Naive thymus-derived CD8-positive, alpha-beta T cell (primary cell): ENCODE data around the gene RRP8. TPM values are rescaled to one million over a fixed set of nuclear protein-coding genes. Genes with fewer than 3 reads are reported as not detected.

Experiments used
- ATAC-seq, 2 donors: fragments of 150-1000 bp; cut with Tn5 transposase in 1 of 2; sonication (Bioruptor Pico), chemical (Tn5 transposase) in 1 of 2; 1 replicate in 1 of 2; 2 replicates in 1 of 2; pipeline ENCODE4 v1.10.0; 2021; ENCODE audit warnings: mild to moderate bottlenecking in 2 of 2, moderate library complexity in 2 of 2
- POLR2A ChIA-PET: fragments of 350-600 bp; sonication (Branson Sonifier 250); formaldehyde crosslinking; loops from one replicate; lab custom pipeline; 2021; ENCODE audit warnings: antibody characterized with exemption; lab: Charles Lee
- DNase-seq, 10 donors: peaks; one replicate each; pipeline versions ENCODE4 v3.0.0 to v3.0.0-alpha.2; 2020 to 2022
- H3K27ac Mint-ChIP-seq, 10 donors: one replicate each; pipeline ENCODE4 v1.8.0; 2020 to 2022; ENCODE audit warnings: mild to moderate bottlenecking in 10 of 10, mixed read lengths in 10 of 10, moderate library complexity in 4 of 10, inconsistent platforms in 1 of 10
- H3K27me3 Mint-ChIP-seq, 5 donors: one replicate each; pipeline ENCODE4 v1.8.0; 2021 to 2022; ENCODE audit warnings: mixed read lengths in 5 of 5
- H3K36me3 Mint-ChIP-seq, 3 donors: one replicate each; pipeline ENCODE4 v1.8.0; 2020 to 2022; ENCODE audit warnings: mixed read lengths in 3 of 3, mild to moderate bottlenecking in 2 of 3, inconsistent platforms in 1 of 3
- H3K4me1 Mint-ChIP-seq, 4 donors: one replicate each; pipeline ENCODE4 v1.8.0; 2021 to 2022; ENCODE audit warnings: mixed read lengths in 4 of 4
- H3K4me3 Mint-ChIP-seq, 10 donors: one replicate each; pipeline ENCODE4 v1.8.0; 2020 to 2022; ENCODE audit warnings: mild to moderate bottlenecking in 10 of 10, mixed read lengths in 10 of 10, moderate library complexity in 6 of 10, inconsistent platforms in 1 of 10
- H3K9me3 Mint-ChIP-seq, 9 donors: one replicate each; pipeline ENCODE4 v1.8.0; 2020 to 2022; ENCODE audit warnings: mixed read lengths in 9 of 9, mild to moderate bottlenecking in 3 of 9, inconsistent platforms in 1 of 9, moderate library complexity in 1 of 9
- polyA plus RNA-seq, 3 donors: library from polyadenylated mRNA; unstranded; fragments of 300-500 nt; fragmentation: Illumina TruSeq; gene quantifications; one replicate each; pipeline ENCODE4 v1.2.3, GENCODE V29; 2021
- total RNA-seq, 8 experiments: library from RNA in 2 of 8; stranded (reverse) in 2 of 8; gene quantifications; one replicate each; pipeline ENCODE4 v1.2.3 and lab custom pipeline; 2021 to 2026

The RRP8 gene
- total and polyA plus RNA-seq, 5 experiments from 2014 or later: 17.8 to 35.7 (median 25.9) TPM

DNA sequence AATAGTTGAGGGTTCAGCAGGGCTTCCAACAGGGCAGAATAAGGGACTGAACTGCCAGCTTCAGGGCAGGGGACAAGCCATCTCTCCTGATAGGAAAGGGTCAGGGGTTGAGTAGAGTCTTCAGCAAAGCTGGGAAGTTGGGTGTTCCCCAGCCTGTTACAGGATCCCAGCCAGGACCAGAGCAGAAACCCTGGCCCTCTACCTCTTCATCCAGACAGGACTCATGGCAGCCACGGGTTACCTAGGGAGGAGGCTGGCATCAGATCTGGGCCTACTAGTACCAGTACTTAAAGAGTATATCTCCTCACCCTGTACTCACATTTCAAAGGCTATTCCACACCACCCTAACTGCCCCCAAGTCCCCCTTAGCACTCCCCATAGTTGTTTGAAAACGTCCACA, 11.0 kb upstream of the RRP8 start:
- H3K27ac Mint-ChIP-seq: peak overlapping the region in 3 of 10 donors; percentile 21 to 69 (median 65)
- POLR2A ChIA-PET: interaction anchor here (0.7 to 1.7 kb wide), 2 partner anchors 53 to 69 kb away, joined by 4 to 6 read pairs; partner anchors contain the start of gene MRPL17
- ATAC-seq: no peak
- H3K9me3 Mint-ChIP-seq: no peaks in the 10 kb centered on the region
- H3K27me3 Mint-ChIP-seq: no peaks in the 10 kb centered on the region
- peak overlapping the region in 1 of 10 donors; percentile 12 for H3K4me3 Mint-ChIP-seq
- DNase-seq: no peak
- H3K4me1 Mint-ChIP-seq: peaks cover 22 to 33% (median 28%) of the 10 kb centered on the region in 4 donors
- H3K36me3 Mint-ChIP-seq: peaks cover 6 to 38% (median 10%) of the 10 kb centered on the region in 3 donors

DNA sequence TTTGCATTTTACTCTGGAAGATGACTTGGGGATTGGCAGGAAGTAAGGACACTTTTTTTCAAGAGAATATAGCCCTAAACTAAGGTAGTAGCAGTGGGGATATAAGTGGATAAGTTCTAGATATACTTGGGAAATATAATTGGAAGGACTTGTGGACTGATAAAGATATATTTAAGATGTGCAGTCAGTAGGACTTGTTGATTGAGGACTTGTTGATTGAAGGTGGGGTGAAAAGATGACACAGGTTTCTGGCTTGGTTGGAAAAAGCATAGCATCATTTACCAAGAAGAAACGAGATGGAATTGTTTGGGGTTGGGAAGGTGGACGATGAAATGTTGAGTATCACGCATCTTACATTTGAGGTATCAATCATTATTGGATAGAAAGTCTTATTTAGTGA, 10.1 kb upstream of the RRP8 start:
- Mint-ChIP-seq H3K4me1 (peaks cover 25 to 42% (median 28%) of the 10 kb centered on the region in 4 donors), H3K9me3 (no peaks in the 10 kb centered on the region), H3K27ac (no peak overlapping the region), H3K36me3 (peaks cover 6 to 46% (median 14%) of the 10 kb centered on the region in 3 donors), H3K27me3 (no peaks in the 10 kb centered on the region), H3K4me3 (no peak overlapping the region)
- no peak for DNase-seq
- ATAC-seq: no peak
- POLR2A ChIA-PET: interaction anchor here (0.6 to 3.3 kb wide), 13 partner anchors 9 to 208 kb away, joined by 3 to 62 read pairs (median 12); partner anchors contain the start of genes ILK, MRPL17 and RRP8

DNA sequence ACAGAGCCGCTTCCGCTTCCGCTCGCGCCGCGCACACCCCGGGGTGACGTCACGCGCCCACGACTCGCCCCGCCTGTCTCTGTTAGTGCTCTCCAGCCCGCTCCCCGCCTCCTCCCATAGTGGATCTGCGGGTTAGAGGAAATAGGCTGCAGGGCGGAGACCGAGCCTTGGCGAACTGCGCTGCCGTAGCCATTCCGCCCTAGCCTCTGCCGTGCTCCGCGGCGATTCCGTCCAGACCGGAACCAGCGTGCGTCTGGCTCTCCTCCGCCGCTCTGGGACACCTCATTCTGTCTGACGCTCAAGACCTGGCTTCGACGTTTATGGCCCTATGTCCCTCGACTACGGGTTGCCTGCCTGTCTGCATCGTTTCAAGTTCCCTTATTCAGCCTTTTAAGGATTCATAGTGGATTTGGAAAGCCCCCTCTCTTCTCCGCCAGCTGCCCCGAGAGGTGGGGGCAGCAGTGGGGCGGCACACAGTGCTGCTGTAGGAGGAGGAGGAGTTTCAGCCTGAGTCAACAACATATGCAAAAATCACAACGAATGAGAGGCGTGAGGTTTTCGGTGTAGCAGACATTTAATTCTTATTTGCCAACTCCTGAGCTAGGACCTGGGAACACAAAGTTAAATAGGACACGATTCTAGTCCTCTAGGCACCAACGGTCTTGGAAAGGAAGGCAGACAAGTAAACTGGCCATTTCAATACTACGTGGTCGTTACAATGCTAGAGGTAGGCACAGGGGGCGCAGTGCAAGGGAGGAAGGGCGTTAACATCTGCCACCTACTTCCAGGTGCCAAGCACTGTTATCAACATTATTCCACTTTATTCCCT, 9.0 kb upstream of the RRP8 start, which contains the start of gene TAF10:
Gene TAF10 (minus strand): TSS at position 4 of the 829 bp plus-strand sequence. CDS start 27 bp downstream, outside the sequence.
- Mint-ChIP-seq H3K4me1 (peaks cover 27 to 53% (median 30%) of the 10 kb centered on the region in 4 donors), H3K4me3 (peak within 1 kb of the TSS in 9 of 10 donors; percentile 81 to 95 (median 89)), H3K36me3 (peaks cover 6 to 53% (median 15%) of the 10 kb centered on the region in 3 donors), H3K27me3 (no peaks in the 10 kb centered on the region), H3K9me3 (no peaks in the 10 kb centered on the region), H3K27ac (peak within 1 kb of the TSS in 8 of 10 donors; percentile 90 to 98 (median 96))
- POLR2A ChIA-PET: interaction anchor here (0.5 to 3.3 kb wide), 39 partner anchors 9 to 923 kb away, joined by 3 to 62 read pairs (median 7); partner anchors contain the start of genes ARFIP2, DCHS1, ILK and MRPL17
- peak; percentile 90 to 97 (median 94) for DNase-seq
- ATAC-seq: peak; percentile 90 to 92

DNA sequence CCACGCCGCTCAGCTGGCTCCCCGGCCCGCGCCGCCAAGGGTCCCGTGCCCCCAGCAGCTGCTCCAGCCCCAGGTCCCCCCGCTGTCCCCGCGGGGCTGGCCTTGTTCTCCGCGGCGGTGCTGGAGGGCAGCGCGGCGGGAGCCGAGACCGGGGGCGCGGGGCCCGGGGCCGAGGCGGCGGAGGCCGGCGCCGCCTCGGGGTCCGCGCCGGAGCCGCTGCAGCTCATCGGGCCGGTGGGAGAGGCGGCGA, 8.5 kb upstream of the RRP8 start:
- ATAC-seq (peak in 1 of 2 donors; percentile 27), DNase-seq (no peak)
- Mint-ChIP-seq H3K27ac (peak overlapping the region in 7 of 10 donors; percentile 92 to 98 (median 96)), H3K27me3 (no peaks in the 10 kb centered on the region), H3K4me3 (peak overlapping the region in 9 of 10 donors; percentile 81 to 95 (median 89)), H3K9me3 (no peaks in the 10 kb centered on the region), H3K4me1 (peaks cover 29 to 56% (median 31%) of the 10 kb centered on the region in 4 donors), H3K36me3 (peaks cover 6 to 56% (median 17%) of the 10 kb centered on the region in 3 donors)
- POLR2A ChIA-PET: interaction anchor here (0.5 to 3.3 kb wide), 35 partner anchors 8 to 922 kb away, joined by 3 to 62 read pairs (median 7); partner anchors contain the start of genes ARFIP2, DCHS1, ILK and MRPL17

DNA sequence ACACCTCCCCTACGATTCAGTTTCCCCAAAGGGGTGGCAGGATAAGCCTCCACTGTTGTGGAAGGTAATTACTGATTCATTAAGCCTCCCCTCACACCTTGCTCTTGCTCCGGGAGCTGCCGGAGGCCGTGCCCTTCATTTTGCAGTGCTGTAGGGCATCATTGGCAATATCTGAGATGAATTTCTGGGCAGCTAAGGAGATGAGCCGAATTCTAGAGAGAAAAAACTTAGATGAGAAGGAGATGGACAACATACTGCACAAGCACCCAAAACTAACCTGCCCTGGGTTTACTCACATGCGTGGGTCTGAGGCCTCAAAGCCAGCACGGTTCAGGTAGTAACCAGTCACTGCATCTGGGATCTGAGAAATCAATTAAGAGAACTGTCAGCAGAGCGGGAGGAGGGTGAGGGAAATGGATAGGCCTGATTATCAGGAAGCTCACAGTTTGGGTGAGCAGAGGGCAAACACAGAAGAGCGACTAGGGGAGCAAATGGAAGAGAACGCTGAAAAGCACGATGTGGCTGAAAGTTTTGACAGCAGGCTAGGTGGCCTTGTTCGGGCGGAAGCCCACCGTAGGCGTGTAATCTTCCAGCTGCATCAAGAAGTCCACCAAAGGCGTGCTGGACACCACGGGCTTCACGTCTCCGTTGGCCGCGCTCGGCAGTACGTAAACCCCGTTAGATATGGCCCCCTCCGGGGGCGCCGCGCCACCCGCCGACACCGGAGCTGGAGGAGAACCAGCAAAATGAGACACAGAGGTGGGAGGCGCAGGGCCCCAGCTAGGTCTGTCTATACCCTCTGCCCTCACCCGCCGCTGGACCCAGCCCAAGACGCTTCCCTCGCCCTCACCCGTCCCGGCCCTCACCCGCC, 7.9 kb upstream of the RRP8 start:
- H3K27me3 Mint-ChIP-seq: no peaks in the 10 kb centered on the region
- DNase-seq: peak in 2 of 10 donors; percentile 15 to 39
- H3K27ac Mint-ChIP-seq: peak overlapping the region in 8 of 10 donors; percentile 90 to 98 (median 96)
- no peaks in the 10 kb centered on the region for H3K9me3 Mint-ChIP-seq
- ATAC-seq: peak in 1 of 2 donors; percentile 17
- H3K4me1 Mint-ChIP-seq: peaks cover 27 to 56% (median 30%) of the 10 kb centered on the region in 4 donors
- peaks cover 6 to 52% (median 13%) of the 10 kb centered on the region in 3 donors for H3K36me3 Mint-ChIP-seq
- peak overlapping the region in 9 of 10 donors; percentile 81 to 95 (median 89) for H3K4me3 Mint-ChIP-seq
- POLR2A ChIA-PET: interaction anchor here (0.5 to 3.3 kb wide), 34 partner anchors 8 to 922 kb away, joined by 3 to 62 read pairs (median 7); partner anchors contain the start of genes ARFIP2, DCHS1, ILK and MRPL17

DNA sequence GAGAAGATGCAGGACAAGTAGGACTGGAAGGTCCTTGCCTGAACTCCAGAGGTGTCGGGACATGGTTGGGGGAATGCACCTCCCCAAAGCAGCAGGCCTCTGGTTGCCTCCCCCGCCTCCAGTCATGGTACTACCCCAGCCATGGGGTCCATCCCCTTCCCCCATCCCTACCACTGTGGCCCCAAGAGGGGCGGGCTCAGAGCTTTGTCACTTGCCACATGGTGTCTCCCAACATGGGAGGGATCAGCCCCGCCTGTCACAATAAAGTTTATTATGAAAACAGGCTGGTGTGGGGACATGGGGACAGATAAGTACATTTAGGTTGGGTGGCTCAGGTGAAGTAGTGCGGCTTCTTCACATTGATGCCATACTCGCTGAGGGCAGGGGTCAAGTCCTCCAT, 7.2 kb upstream of the RRP8 start:
- POLR2A ChIA-PET: interaction anchor here (1.0 to 3.3 kb wide), 4 partner anchors 9 to 73 kb away, joined by 4 to 62 read pairs (median 24); partner anchors contain the start of genes MRPL17 and TPP1
- DNase-seq (peak in 1 of 10 donors; percentile 7), ATAC-seq (no peak)
- peak overlapping the region in 8 of 10 donors; percentile 66 to 98 (median 96) for H3K27ac Mint-ChIP-seq
- peaks cover 1 to 45% (median 13%) of the 10 kb centered on the region in 3 donors for H3K36me3 Mint-ChIP-seq
- H3K4me1 Mint-ChIP-seq: peaks cover 20 to 49% (median 30%) of the 10 kb centered on the region in 4 donors
- no peaks in the 10 kb centered on the region for H3K9me3 Mint-ChIP-seq
- H3K4me3 Mint-ChIP-seq: peak overlapping the region in 9 of 10 donors; percentile 81 to 95 (median 89)
- H3K27me3 Mint-ChIP-seq: no peaks in the 10 kb centered on the region

DNA sequence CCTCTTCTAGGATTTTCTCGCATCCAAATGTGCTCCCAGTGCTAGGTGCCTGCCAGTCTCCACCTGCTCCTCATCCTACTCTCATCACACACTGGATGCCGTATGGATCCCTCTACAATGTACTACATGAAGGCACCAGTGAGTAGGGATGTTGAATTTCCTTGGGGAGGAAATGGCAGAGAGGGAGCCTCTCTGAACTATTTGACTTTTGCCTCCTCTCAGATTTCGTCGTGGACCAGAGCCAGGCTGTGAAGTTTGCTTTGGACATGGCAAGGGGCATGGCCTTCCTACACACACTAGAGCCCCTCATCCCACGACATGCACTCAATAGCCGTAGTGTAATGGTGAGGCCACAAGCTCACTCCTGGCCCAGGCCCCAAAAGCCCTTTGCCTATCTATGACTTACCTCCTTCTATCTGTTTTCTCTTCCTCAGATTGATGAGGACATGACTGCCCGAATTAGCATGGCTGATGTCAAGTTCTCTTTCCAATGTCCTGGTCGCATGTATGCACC, 6.1 kb upstream of the RRP8 start:
- H3K4me1 Mint-ChIP-seq: peaks cover 19 to 45% (median 27%) of the 10 kb centered on the region in 4 donors
- H3K36me3 Mint-ChIP-seq: peaks cover 0 to 37% (median 7%) of the 10 kb centered on the region in 3 donors
- H3K27ac Mint-ChIP-seq: peak overlapping the region in 9 of 10 donors; percentile 49 to 98 (median 81)
- peak in 1 of 10 donors; percentile 2 for DNase-seq
- no peak for ATAC-seq
- no peaks in the 10 kb centered on the region for H3K27me3 Mint-ChIP-seq
- H3K9me3 Mint-ChIP-seq: no peaks in the 10 kb centered on the region
- POLR2A ChIA-PET: interaction anchor here (0.7 to 1.9 kb wide), 3 partner anchors 10 to 74 kb away, joined by 3 to 8 read pairs (median 7); partner anchors contain the start of genes MRPL17 and TPP1
- H3K4me3 Mint-ChIP-seq: peak overlapping the region in 7 of 10 donors; percentile 26 to 65 (median 50)

DNA sequence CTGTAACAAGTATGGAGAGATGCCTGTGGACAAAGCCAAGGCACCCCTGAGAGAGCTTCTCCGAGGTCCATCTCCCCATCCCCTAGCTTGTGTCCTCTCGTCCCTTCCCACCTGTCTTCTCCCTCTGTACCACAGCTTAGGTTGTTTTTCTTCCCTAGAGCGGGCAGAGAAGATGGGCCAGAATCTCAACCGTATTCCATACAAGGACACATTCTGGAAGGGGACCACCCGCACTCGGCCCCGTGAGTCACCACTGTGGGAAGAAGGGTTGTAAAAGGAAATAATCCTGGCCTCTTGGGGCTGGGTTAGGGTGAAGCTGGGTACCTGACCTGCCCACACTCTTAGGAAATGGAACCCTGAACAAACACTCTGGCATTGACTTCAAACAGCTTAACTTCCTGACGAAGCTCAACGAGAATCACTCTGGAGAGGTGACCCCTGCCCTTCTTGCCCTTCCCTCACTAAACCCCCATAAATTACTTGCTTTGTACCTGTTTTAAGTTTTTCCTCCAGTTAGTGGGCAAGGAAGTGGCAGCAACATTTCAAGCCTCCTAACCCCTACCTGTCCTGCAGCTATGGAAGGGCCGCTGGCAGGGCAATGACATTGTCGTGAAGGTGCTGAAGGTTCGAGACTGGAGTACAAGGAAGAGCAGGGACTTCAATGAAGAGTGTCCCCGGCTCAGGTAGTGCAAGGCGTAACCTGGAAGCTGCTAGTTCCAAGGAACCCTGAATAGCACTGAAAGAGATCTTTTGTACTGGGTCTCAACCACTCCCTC, 5.5 kb upstream of the RRP8 start:
- Mint-ChIP-seq H3K36me3 (peaks cover 0 to 37% (median 7%) of the 10 kb centered on the region in 3 donors), H3K4me3 (peak overlapping the region in 3 of 10 donors; percentile 2 to 67 (median 49)), H3K27ac (peak overlapping the region in 7 of 10 donors; percentile 26 to 98 (median 78)), H3K9me3 (no peaks in the 10 kb centered on the region), H3K27me3 (no peaks in the 10 kb centered on the region), H3K4me1 (peaks cover 19 to 45% (median 27%) of the 10 kb centered on the region in 4 donors)
- POLR2A ChIA-PET: interaction anchor here (1.1 to 2.1 kb wide), 5 partner anchors 11 to 206 kb away, joined by 3 to 8 read pairs (median 6); partner anchors contain the start of genes MRPL17 and TPP1
- DNase-seq: peak in 1 of 10 donors; percentile 3
- ATAC-seq: no peak

DNA sequence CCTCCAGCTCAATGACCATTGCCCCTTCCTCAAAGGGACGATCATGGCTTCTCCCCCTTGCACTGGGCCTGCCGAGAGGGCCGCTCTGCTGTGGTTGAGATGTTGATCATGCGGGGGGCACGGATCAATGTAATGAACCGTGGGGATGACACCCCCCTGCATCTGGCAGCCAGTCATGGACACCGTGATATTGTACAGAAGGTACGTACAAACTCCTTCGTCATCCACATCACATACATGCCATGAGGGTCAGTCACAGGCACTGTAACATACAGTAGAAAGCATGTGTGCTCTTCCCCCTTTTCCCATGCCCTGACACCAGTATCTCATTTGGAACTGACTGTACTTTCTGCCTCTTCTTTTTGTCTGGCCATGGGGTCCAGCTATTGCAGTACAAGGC, 4.6 kb upstream of the RRP8 start:
- H3K36me3 Mint-ChIP-seq: peaks cover 0 to 37% (median 7%) of the 10 kb centered on the region in 3 donors
- H3K27me3 Mint-ChIP-seq: no peaks in the 10 kb centered on the region
- DNase-seq (peak in 1 of 10 donors; percentile 11), ATAC-seq (no peak)
- POLR2A ChIA-PET: interaction anchor here (1.1 to 6.8 kb wide), 7 partner anchors 12 to 205 kb away, joined by 3 to 108 read pairs (median 6); partner anchors contain the start of genes MRPL17 and TPP1
- H3K27ac Mint-ChIP-seq: peak overlapping the region in 5 of 10 donors; percentile 27 to 86 (median 56)
- H3K4me1 Mint-ChIP-seq: peaks cover 19 to 45% (median 27%) of the 10 kb centered on the region in 4 donors
- H3K9me3 Mint-ChIP-seq: no peaks in the 10 kb centered on the region
- H3K4me3 Mint-ChIP-seq: peak overlapping the region in 2 of 10 donors; percentile 7 to 52

DNA sequence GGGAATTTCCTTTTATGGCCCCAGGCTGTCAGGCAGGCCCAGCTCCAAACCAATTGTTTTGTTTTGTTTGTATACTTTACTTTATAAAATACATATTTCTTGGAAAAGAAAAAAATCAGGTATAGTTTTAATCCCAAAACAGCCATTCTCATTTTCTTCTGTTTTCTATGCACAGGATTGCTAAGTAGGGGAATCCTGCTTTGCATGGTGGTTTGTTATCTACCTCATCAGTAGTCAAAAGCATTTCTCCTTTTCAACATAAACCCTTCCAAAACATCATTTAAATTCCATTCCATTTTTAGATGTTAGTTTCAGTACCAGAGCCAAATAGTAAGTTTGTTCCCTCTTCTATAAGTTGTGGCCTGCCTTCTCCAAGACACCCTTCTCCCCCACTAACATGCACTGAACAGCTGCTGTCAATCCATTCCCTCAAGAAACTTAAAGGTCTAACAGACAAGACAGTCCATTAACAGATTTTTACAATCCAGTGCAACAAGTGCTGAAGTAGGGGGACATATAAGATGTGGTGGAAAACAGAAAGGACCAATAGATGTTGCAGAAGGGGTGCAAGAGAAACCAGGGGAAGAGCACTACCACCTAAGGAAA, 3.9 kb upstream of the RRP8 start:
- Mint-ChIP-seq H3K4me1 (peaks cover 19 to 45% (median 27%) of the 10 kb centered on the region in 4 donors), H3K9me3 (no peaks in the 10 kb centered on the region), H3K36me3 (peaks cover 0 to 37% (median 7%) of the 10 kb centered on the region in 3 donors), H3K27me3 (no peaks in the 10 kb centered on the region), H3K4me3 (peak overlapping the region in 8 of 10 donors; percentile 13 to 66 (median 55)), H3K27ac (peak overlapping the region in 6 of 10 donors; percentile 59 to 90 (median 84))
- DNase-seq (no peak), ATAC-seq (no peak)
- POLR2A ChIA-PET: interaction anchor here (0.9 to 6.8 kb wide), 5 partner anchors 11 to 205 kb away, joined by 3 to 108 read pairs (median 6); partner anchors contain the start of genes MRPL17 and TPP1
